ENCODE data around the gene TTYH2.

The TTYH2 gene

GRCh38 chr17:74245145-74245831 lies 31.9 kb downstream of the TTYH2 start:
- TF ChIP-seq MAX (IDR thresholded peaks at IDR 0.05; ENCODE audit: low read depth, low read length) (no peak), POLR2A (IDR thresholded peaks at IDR 0.05; ENCODE audit: extremely low read depth, insufficient read length) (no peak), MYC (IDR thresholded peaks at IDR 0.05; ENCODE audit: low read depth, low read length) (no peak), CTCF (IDR thresholded peaks at IDR 0.05; ENCODE audit: low read depth, low read length) (no peak)
- H3K4me3 ChIP-seq (ENCODE audit: low read depth, low read length) = no peak overlapping the region
- DNase-seq (ENCODE audit: low read depth) = no peak

GRCh38 chr17:74245871-74246270 lies 32.5 kb downstream of the TTYH2 start:
- no peak for TF ChIP-seq POLR2A (IDR thresholded peaks at IDR 0.05; ENCODE audit: extremely low read depth, insufficient read length)
- TF ChIP-seq MYC (IDR thresholded peaks at IDR 0.05; ENCODE audit: low read depth, low read length) = no peak
- no peak for TF ChIP-seq MAX (IDR thresholded peaks at IDR 0.05; ENCODE audit: low read depth, low read length)
- TF ChIP-seq CTCF (IDR thresholded peaks at IDR 0.05; ENCODE audit: low read depth, low read length) = no peak
- H3K4me3 ChIP-seq (ENCODE audit: low read depth, low read length) = no peak overlapping the region
- DNase-seq (ENCODE audit: low read depth) = no peak

GRCh38 chr17:74249590-74250270 lies 36.4 kb downstream of the TTYH2 start:
- no peak overlapping the region for H3K4me3 ChIP-seq (ENCODE audit: low read depth, low read length)
- TF ChIP-seq CTCF (IDR thresholded peaks at IDR 0.05; ENCODE audit: low read depth, low read length) (no peak), MAX (IDR thresholded peaks at IDR 0.05; ENCODE audit: low read depth, low read length) (no peak)
- DNase-seq (ENCODE audit: low read depth) = peak; percentile 23

GRCh38 chr17:74250324-74250995 lies 37.1 kb downstream of the TTYH2 start:
- TF ChIP-seq POLR2A (IDR thresholded peaks at IDR 0.05; ENCODE audit: extremely low read depth, insufficient read length) (no peak), MAX (IDR thresholded peaks at IDR 0.05; ENCODE audit: low read depth, low read length) (no peak), MYC (IDR thresholded peaks at IDR 0.05; ENCODE audit: low read depth, low read length) (no peak), CTCF (IDR thresholded peaks at IDR 0.05; ENCODE audit: low read depth, low read length) (no peak)
- no peak overlapping the region for H3K4me3 ChIP-seq (ENCODE audit: low read depth, low read length)
- no peak for DNase-seq (ENCODE audit: low read depth)

- no peak overlapping the region for H3K4me3 ChIP-seq (ENCODE audit: low read depth, low read length)
- TF ChIP-seq POLR2A (IDR thresholded peaks at IDR 0.05; ENCODE audit: extremely low read depth, insufficient read length) (no peak), MAX (IDR thresholded peaks at IDR 0.05; ENCODE audit: low read depth, low read length) (no peak), CTCF (IDR thresholded peaks at IDR 0.05; ENCODE audit: low read depth, low read length) (no peak), MYC (IDR thresholded peaks at IDR 0.05; ENCODE audit: low read depth, low read length) (no peak)
- DNase-seq (ENCODE audit: low read depth) = no peak
Measured at GRCh38 chr17:74251051-74251450, 37.7 kb downstream of the TTYH2 start.

Measured in NB4 (cell line).